HL-60/S4 treated with retinoic acid at 250 ng/mL for 4 days and 3 days (cell line): ENCODE results near the gene NLRP1.

Source experiments
- in situ Hi-C: fragments of 300-500 bp; cut with MboI; formaldehyde crosslinking; loops from 2 replicates; pipeline ENCODE4 v1.7.0; 2022; ENCODE audit warnings: low sequenced_read_pairs

The NLRP1 gene

GRCh38 chr17:5526821-5527598 is 57.3 kb downstream of the NLRP1 start:
- in situ Hi-C loops: no loop called here

DNA sequence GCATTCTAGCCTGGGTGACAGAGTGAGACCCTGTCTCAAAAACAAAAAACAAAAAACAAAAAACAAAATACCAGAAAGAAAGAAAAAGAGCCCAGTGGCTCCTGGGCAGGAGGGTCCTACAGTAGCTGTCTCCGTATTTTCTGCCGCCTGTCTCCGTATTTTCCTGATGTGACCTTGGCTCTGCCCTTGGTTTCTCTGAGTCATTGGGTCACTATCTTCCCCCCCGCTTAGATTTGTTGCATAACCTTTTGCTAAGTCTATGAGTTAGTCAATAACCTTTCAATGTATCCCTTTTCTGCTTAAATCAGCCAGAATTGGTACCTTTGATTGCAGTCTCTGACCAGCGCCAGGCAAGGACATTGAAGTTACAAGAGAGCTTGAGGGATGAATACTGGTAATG is 61.1 kb downstream of the NLRP1 start:
- in situ Hi-C loops: no loop called here

DNA sequence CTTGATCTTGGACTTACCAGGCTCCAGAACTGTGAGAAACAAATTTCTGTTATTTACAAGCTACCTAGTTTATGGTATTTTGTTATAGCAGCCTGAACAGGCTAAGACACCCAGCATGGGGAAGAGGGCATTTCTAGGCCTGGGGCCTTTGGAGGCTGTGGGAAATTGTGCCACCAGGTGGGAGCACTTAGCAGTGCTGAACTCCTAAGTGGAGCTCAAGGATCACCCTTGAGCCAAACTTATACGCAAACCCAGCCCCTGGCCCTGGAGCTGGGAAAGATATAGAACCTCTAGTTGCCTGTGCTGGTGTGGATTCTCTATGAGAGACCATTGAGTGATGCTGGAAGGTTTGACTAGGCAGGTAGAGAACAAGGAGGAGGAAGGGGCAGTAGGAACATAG is 61.8 kb downstream of the NLRP1 start:
- in situ Hi-C loops: no loop called here

- in situ Hi-C loops: no loop called here
Measured at GRCh38 chr17:5516060-5516792, 68.1 kb downstream of the NLRP1 start.

DNA sequence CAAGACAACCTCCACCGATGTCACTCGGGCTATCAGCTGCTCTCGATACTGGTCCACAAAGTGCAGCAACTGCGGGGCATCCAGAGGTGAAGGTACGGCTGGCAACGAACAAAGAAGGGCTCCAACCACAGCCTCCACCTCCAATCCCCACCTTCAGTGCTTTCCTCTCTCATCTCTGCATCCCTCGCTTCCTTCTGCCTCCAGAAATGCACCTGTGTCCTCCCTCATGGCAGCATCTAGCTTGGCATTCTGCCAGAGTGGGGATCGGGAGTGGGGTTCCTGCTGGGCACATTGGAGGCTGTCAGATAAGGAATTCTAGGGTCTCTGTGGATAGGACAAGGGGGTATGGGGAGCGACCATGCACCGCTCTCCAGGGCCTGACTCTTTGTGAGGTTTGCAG is 69.3 kb downstream of the NLRP1 start:
- in situ Hi-C loops: no loop called here

GRCh38 chr17:5513628-5514027 is 70.7 kb downstream of the NLRP1 start:
- in situ Hi-C loops: no loop called here

GRCh38 chr17:5511401-5512225 is 72.7 kb downstream of the NLRP1 start:
- in situ Hi-C loops: no loop called here

DNA sequence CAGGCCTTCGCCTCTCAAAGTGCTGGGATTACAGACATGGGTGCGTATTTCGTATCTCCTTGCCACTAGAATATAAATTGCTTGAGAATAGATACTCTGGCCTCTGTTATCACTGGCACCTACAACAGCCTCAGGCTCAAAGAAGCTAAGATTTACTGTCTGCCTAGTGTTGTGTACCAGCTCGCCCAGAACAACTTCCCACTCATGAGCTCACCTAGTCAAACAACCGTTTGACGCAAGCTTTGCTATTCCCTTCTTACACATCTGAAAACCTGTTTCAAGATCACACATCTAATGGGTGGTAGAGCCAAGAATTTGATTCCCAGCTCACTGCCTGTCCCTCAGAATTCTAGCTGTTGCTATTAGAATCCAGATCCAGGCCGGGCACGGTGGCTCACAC is 73.5 kb downstream of the NLRP1 start:
- in situ Hi-C loops: no loop called here

- in situ Hi-C loops: no loop called here
Measured at GRCh38 chr17:5509482-5509881, 74.8 kb downstream of the NLRP1 start.

GRCh38 chr17:5508810-5509209 is 75.5 kb downstream of the NLRP1 start:
- in situ Hi-C loops: no loop called here

GRCh38 chr17:5506307-5506706 is 78.0 kb downstream of the NLRP1 start:
- in situ Hi-C loops: no loop called here

DNA sequence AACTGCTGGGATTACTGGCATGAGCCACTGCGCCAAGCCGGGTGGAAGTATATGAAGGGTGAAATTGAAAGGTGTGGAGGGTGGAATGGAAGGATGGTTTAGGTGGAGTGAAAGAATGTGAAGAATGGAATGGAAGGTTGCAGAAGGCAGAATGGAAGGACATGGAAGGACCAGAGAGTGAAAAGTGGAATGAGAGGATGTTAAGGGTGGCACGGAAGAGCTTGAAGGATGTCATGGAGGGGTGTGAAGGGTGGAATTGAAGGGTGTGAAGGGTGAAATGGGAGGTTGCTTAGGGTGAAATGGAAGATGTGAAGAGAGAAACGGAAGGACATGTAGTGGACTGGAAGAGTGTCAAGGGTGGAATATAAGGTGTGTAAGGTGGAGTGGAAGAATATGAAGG is 81.8 kb downstream of the NLRP1 start:
- in situ Hi-C loops: no loop called here

GRCh38 chr17:5501685-5502084 is 82.6 kb downstream of the NLRP1 start:
- in situ Hi-C loops: no loop called here

- in situ Hi-C loops: no loop called here
Measured at GRCh38 chr17:5500589-5501391, 83.5 kb downstream of the NLRP1 start.

- in situ Hi-C loops: no loop called here
Measured at GRCh38 chr17:5500247-5500588, 84.1 kb downstream of the NLRP1 start.

GRCh38 chr17:5499476-5500231 is 84.7 kb downstream of the NLRP1 start:
- in situ Hi-C loops: no loop called here

GRCh38 chr17:5492970-5493369 is 91.3 kb downstream of the NLRP1 start:
- in situ Hi-C loops: no loop called here

DNA sequence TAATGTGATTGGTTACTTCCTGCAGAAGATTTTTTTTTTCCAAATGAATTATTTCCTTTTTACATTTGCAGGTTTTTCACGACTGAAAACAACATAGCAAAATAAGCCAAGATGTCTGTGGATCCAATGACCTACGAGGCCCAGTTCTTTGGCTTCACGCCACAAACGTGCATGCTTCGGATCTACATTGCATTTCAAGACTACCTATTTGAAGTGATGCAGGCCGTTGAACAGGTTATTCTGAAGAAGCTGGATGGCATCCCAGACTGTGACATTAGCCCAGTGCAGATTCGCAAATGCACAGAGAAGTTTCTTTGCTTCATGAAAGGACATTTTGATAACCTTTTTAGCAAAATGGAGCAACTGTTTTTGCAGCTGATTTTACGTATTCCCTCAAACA is 95.6 kb downstream of the NLRP1 start:
- in situ Hi-C loops: no loop called here

DNA sequence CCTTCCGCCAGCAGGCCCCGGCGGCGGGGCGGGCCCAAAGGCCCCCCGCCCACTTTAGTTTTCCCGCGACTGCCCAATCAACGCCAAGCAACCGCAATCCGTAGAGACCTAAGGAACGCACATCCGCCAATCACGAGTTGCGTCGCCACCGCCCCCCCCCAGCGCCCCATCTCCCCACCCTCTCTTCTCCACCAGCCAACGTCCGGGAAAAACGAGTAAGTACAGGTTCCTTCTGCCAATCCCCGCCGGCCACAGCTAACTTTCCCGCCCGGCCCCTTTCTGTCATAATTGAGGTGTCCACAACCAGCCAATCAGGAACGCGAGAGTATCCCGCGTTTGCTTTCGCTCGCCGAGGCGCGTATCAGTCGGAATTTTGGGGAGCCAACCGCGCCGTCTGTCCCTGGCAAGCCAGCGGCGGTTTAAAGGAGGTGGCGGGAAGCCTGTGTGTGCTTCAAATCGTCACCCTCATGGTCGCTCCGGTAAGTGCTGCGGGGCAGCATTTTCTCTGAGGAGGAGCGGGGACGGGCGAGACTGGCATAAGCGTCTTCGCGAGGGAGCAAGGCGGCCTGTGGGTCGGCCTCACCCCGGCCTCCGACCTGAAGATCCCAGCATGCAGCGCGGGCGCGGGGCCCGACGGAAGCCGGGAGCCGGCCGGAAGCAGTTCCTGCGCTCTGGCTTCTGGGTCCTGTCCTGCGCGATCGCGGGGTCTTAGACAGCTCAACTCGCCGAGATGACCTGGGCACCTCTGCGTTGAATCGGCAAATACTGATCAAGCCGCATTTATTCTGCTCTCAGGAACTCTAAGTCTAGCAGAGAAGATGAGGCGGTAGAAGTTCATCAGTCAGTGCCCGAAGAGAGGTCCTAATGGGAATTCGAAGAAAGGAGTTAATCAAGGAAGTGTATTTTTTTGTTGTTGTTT is 97.8 kb downstream of the NLRP1 start, which contains the start of gene MIS12:
Gene MIS12 (plus strand): TSS at position 361 of the 919 bp plus-strand sequence. CDS start 2,297 bp downstream, outside the sequence.
- in situ Hi-C loops: no loop called here
